ENCODE results near the gene CCL18.
"Not testable (repeated sequence)": the region's sequence is repeated elsewhere in the genome, so short reads cannot be mapped to it uniquely, and the experiment has no call there.

DNA sequence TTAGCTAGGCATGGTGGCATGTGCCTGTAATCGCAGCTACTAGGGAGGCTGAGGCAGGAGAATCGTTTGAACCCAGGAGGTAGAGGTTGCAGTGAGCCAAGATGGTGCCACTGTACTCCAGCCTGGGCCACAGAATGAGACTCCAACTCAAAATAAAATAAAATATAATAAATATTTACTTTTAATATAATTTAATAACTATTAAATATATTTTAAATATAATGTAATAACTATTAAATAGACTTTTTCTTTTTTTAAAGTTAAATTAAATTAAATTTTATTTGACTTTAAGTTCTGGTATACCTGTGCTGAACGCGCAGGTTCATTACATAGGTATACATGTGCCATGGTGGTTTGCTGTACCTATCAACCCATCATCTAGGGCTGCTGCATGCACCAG, 48.2 kb upstream of the CCL18 start:
- not testable (repeated sequence) for TF ChIP-seq POLR2AphosphoS5, POLR2A (IDR thresholded peaks at IDR 0.05; ENCODE audit: low read depth, low read length)

All from GM12892 (cell line).